ENCODE measurements around the gene TRPC6.

Gene TRPC6
- 0 reads per million in 2 experiments for total RNA-seq

- DNase-seq (ENCODE audit: low read depth) = no peak
Measured at GRCh38 chr11:101583251-101584128, at the start of gene TRPC6. TRPC6 (minus strand) TSS chr11:101584007; CDS start chr11:101583503, 504 bp downstream.

GRCh38 chr11:101620026-101620425 is 36.2 kb upstream of the TRPC6 start:
- no peak for DNase-seq (ENCODE audit: low read depth)

- DNase-seq (ENCODE audit: low read depth) = no peak
Measured at GRCh38 chr11:101618709-101619108, 34.9 kb upstream of the TRPC6 start.

- no peak for DNase-seq (ENCODE audit: low read depth)
Measured at GRCh38 chr11:101617735-101618332, 34.0 kb upstream of the TRPC6 start.

- DNase-seq (ENCODE audit: low read depth) = no peak
Measured at GRCh38 chr11:101612481-101612880, 28.7 kb upstream of the TRPC6 start.

- no peak for DNase-seq (ENCODE audit: low read depth)
Measured at GRCh38 chr11:101600924-101601323, 17.1 kb upstream of the TRPC6 start.

GRCh38 chr11:101586965-101587364 is 3.2 kb upstream of the TRPC6 start:
- no peak for DNase-seq (ENCODE audit: low read depth)

- DNase-seq (ENCODE audit: low read depth) = no peak
Measured at GRCh38 chr11:101584655-101585054, 848 bp upstream of the TRPC6 start.

- DNase-seq (ENCODE audit: low read depth) = no peak
Measured at GRCh38 chr11:101584129-101584515, 315 bp upstream of the TRPC6 start.

GRCh38 chr11:101582989-101583250 is 887 bp downstream of the TRPC6 start:
- DNase-seq (ENCODE audit: low read depth) = no peak

GRCh38 chr11:101582236-101582988 is 1.4 kb downstream of the TRPC6 start:
- DNase-seq (ENCODE audit: low read depth) = no peak

- no peak for DNase-seq (ENCODE audit: low read depth)
Measured at GRCh38 chr11:101577461-101577860, 6.3 kb downstream of the TRPC6 start.

- no peak for DNase-seq (ENCODE audit: low read depth)
Measured at GRCh38 chr11:101576456-101576855, 7.4 kb downstream of the TRPC6 start.

GRCh38 chr11:101574886-101575285 is 8.9 kb downstream of the TRPC6 start:
- no peak for DNase-seq (ENCODE audit: low read depth)

GRCh38 chr11:101567071-101567470 is 16.7 kb downstream of the TRPC6 start:
- DNase-seq (ENCODE audit: low read depth) = no peak

GRCh38 chr11:101566626-101567025 is 17.2 kb downstream of the TRPC6 start:
- DNase-seq (ENCODE audit: low read depth) = no peak

GRCh38 chr11:101563166-101563565 is 20.6 kb downstream of the TRPC6 start:
- DNase-seq (ENCODE audit: low read depth) = no peak

GRCh38 chr11:101555366-101555765 is 28.4 kb downstream of the TRPC6 start:
- no peak for DNase-seq (ENCODE audit: low read depth)

GRCh38 chr11:101553891-101554292 is 29.9 kb downstream of the TRPC6 start:
- DNase-seq (ENCODE audit: low read depth) = no peak

GRCh38 chr11:101552888-101553287 is 30.9 kb downstream of the TRPC6 start:
- DNase-seq (ENCODE audit: low read depth) = no peak

GRCh38 chr11:101528541-101528940 is 55.3 kb downstream of the TRPC6 start:
- DNase-seq (ENCODE audit: low read depth) = no peak

- no peak for DNase-seq (ENCODE audit: low read depth)
Measured at GRCh38 chr11:101523634-101524260, 60.1 kb downstream of the TRPC6 start.
